ENCODE data around the gene DNAJB4. TPM values are rescaled to one million over a fixed set of nuclear protein-coding genes. Genes with fewer than 3 reads are reported as not detected.

The DNAJB4 gene
- total and polyA plus RNA-seq, 7 donors, result 7.8 to 41.7 (median 29.6) TPM

GRCh38 chr1:78052685-78053405 is 48.1 kb downstream of the DNAJB4 start:
- Histone ChIP-seq H3K4me3 (no peak overlapping the region), H3K9me3 (no peaks in the 10 kb centered on the region), H3K36me3 (no peaks in the 10 kb centered on the region), H3K4me1 (no peaks in the 10 kb centered on the region), H3K27me3 (peaks cover 0 to 4% (median 0%) of the 10 kb centered on the region in 3 donors), H3K27ac (peak overlapping the region in 1 of 4 donors; percentile 10)
- intact Hi-C loops (cut with DNase I), result no loop called here
- no peak for DNase-seq
- TF ChIP-seq CTCF (IDR thresholded peaks at IDR 0.05) (no peak), POLR2AphosphoS5 (IDR thresholded peaks at IDR 0.05) (no peak), EP300 (IDR thresholded peaks at IDR 0.05) (no peak), POLR2A (IDR thresholded peaks at IDR 0.05) (no peak)
- WGBS, 2 donors, result 75 to 90% methylated on average over 2 of the region's 2 CpGs

GRCh38 chr1:78053498-78053897 is 48.8 kb downstream of the DNAJB4 start:
- Histone ChIP-seq H3K9me3 (no peaks in the 10 kb centered on the region), H3K4me1 (no peaks in the 10 kb centered on the region), H3K27me3 (no peaks in the 10 kb centered on the region), H3K36me3 (no peaks in the 10 kb centered on the region), H3K27ac (no peak overlapping the region), H3K4me3 (no peak overlapping the region)
- DNase-seq, result no peak
- TF ChIP-seq EP300 (IDR thresholded peaks at IDR 0.05) (no peak), CTCF (IDR thresholded peaks at IDR 0.05) (no peak), POLR2A (IDR thresholded peaks at IDR 0.05) (no peak), POLR2AphosphoS5 (IDR thresholded peaks at IDR 0.05) (no peak)
- 88 to 95% methylated on average over 2 of the region's 2 CpGs for WGBS, 2 donors
- intact Hi-C loops (cut with DNase I), result no loop called here

- H3K4me3 ChIP-seq, result no peak overlapping the region
- no peak for TF ChIP-seq EP300 (IDR thresholded peaks at IDR 0.05)
- no peak for TF ChIP-seq CTCF (IDR thresholded peaks at IDR 0.05)
- H3K27me3 ChIP-seq, result no peaks in the 10 kb centered on the region
- H3K9me3 ChIP-seq, result no peaks in the 10 kb centered on the region
- H3K4me1 ChIP-seq, result no peaks in the 10 kb centered on the region
- no peak for DNase-seq
- H3K36me3 ChIP-seq, result no peaks in the 10 kb centered on the region
- no peak overlapping the region for H3K27ac ChIP-seq
- intact Hi-C loops (cut with DNase I), result no loop called here
These were observed 49.8 kb downstream of the DNAJB4 start for GRCh38 chr1:78054559-78054958.

- no peaks in the 10 kb centered on the region for H3K9me3 ChIP-seq
- 47 to 88% methylated on average over 2 of the region's 2 CpGs for WGBS, 2 donors
- no peak overlapping the region for H3K27ac ChIP-seq
- H3K4me3 ChIP-seq, result no peak overlapping the region
- no peak for TF ChIP-seq EP300 (IDR thresholded peaks at IDR 0.05)
- TF ChIP-seq POLR2A (IDR thresholded peaks at IDR 0.05), result no peak
- TF ChIP-seq POLR2AphosphoS5 (IDR thresholded peaks at IDR 0.05), result no peak
- no peak for TF ChIP-seq CTCF (IDR thresholded peaks at IDR 0.05)
- H3K27me3 ChIP-seq, result no peaks in the 10 kb centered on the region
- intact Hi-C loops (cut with DNase I), result no loop called here
- no peaks in the 10 kb centered on the region for H3K36me3 ChIP-seq
- H3K4me1 ChIP-seq, result no peaks in the 10 kb centered on the region
- DNase-seq, result no peak
These were observed 50.2 kb downstream of the DNAJB4 start for GRCh38 chr1:78054972-78055371.
